ENCODE measurements around the gene RPS23. TPM values are rescaled to one million over a fixed set of nuclear protein-coding genes. Genes with fewer than 3 reads are reported as not detected.

RPS23 gene
- total and polyA plus RNA-seq, 2 experiments from 2014 or later, result 2,261 to 3,526 TPM

GRCh38 chr5:82313016-82313415, 34.9 kb upstream of the RPS23 start:
- Mint-ChIP-seq H3K27ac (no peak overlapping the region), H3K4me1 (peaks cover 13% of the 10 kb centered on the region; the same call in 2 of the 3 replicates), H3K36me3 (ENCODE audit: low read depth) (peaks cover 9% of the 10 kb centered on the region), H3K4me3 (no peak overlapping the region), H3K27me3 (ENCODE audit: insufficient read depth, low read depth, poor library complexity) (peaks cover 5% of the 10 kb centered on the region), H3K9me3 (peaks cover 8% of the 10 kb centered on the region)
- no peaks in the 10 kb centered on the region; the same call in 1 of the 2 replicates for H3K36me3 ChIP-seq (ENCODE audit: insufficient read depth)
- H3K4me1 ChIP-seq (ENCODE audit: insufficient read depth), result peaks cover 13% of the 10 kb centered on the region
- H2AFZ ChIP-seq, result no peak overlapping the region
- no peaks in the 10 kb centered on the region for H4K20me1 ChIP-seq (replicated peaks; ENCODE audit: insufficient read depth)
- no peaks in the 10 kb centered on the region for H3K27me3 ChIP-seq (ENCODE audit: insufficient read depth)
- no peaks in the 10 kb centered on the region for H3K79me2 ChIP-seq (replicated peaks; ENCODE audit: insufficient read depth)
- no peak for TF ChIP-seq REST (IDR thresholded peaks at IDR 0.05; ENCODE audit: unreplicated experiment)
- TF ChIP-seq ETS1 (IDR thresholded peaks at IDR 0.05), result no peak
- no peak for TF ChIP-seq NANOG (IDR thresholded peaks at IDR 0.05; ENCODE audit: borderline replicate concordance)
- TF ChIP-seq ZNF114 (CRISPR knock-in tag; IDR thresholded peaks at IDR 0.05), result no peak
- no peak for TF ChIP-seq CTCF (conservative IDR thresholded peaks at IDR 0.05; ENCODE audit: low read depth in 2 of 2)
- TF ChIP-seq EZH2 (IDR thresholded peaks at IDR 0.05; ENCODE audit: low read depth, unreplicated experiment), result no peak
- no peak for TF ChIP-seq ZNF462 (CRISPR knock-in tag; IDR thresholded peaks at IDR 0.05)
- no peak for TF ChIP-seq CREB1 (CRISPR knock-in tag; IDR thresholded peaks at IDR 0.05; ENCODE audit: low read depth)
- TF ChIP-seq JUNB (IDR thresholded peaks at IDR 0.05; ENCODE audit: unreplicated experiment), result no peak
- no peak for TF ChIP-seq EZH2phosphoT487 (IDR thresholded peaks at IDR 0.05; ENCODE audit: unreplicated experiment)
- H3K4me3 ChIP-seq, result no peak overlapping the region
- DNase-seq (ENCODE audit: low spot score) (peak; percentile 29), ATAC-seq (peak; percentile 49)
- H3F3A ChIP-seq (replicated peaks; ENCODE audit: low read depth), result no peaks in the 10 kb centered on the region
- H3K4me2 ChIP-seq, result no peak overlapping the region
- H3K9me2 ChIP-seq (ENCODE audit: insufficient read depth), result no peaks in the 10 kb centered on the region
- no peak overlapping the region for H3K27ac ChIP-seq (ENCODE audit: low read depth)

All from GM23338 (cell line).